Occipital lobe (tissue), 2 donors: Measurements from ENCODE around the gene MMD. TPM values are rescaled to one million over a fixed set of nuclear protein-coding genes. Genes with fewer than 3 reads are reported as not detected.
"Not testable (repeated sequence)": the region's sequence is repeated elsewhere in the genome, so short reads cannot be mapped to it uniquely, and the experiment has no call there.

Experiments
- DNase-seq: peaks from one replicate; lab custom pipeline; 2025; lab: John Stamatoyannopoulos, UW
- total RNA-seq: library from RNA; depleted of rRNA; stranded (reverse); fragments of >200 nt; gene quantifications from one replicate; pipeline ENCODE4 v1.2.3, GENCODE V29; 2014

The MMD gene
- total RNA-seq, 1 donor from 2014 or later: 204 TPM

- no peak for DNase-seq
Measured at GRCh38 chr17:55394357-55395021, 27.1 kb downstream of the MMD start.

DNA sequence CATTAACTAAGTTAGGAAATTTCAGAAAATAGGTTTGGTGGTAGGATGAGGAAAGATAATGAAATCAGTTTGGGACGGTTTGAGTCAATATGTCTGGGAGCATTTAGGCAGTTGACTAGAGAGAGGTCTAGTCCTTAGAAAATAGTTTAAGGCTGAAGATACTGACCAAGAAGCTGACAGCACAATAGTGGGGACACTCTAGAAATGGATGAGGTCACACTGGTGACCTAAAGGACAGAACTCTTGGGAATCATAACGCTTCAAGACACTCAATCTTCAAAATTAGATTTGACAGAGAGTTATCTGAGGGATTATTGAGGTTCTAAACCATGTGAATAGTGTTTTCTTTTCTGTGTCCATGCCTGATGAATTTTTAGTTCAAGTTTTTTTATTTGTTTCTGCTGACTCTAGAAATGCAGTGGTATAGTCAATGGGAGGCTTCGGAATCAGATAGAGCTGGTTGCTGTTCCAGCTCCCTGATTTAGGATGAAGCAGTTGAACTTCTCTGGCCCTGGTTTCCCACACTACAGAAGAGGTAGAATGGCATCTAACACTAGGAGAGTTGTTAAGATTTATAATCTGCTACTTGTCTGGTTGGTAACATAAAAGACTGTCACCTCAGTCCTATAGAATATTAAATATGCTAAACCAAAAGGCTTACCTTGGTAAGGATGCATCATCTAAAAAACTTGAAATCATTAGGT is 29.7 kb downstream of the MMD start:
- no peak for DNase-seq

- DNase-seq: peak; percentile 51
Measured at GRCh38 chr17:55391244-55391757, 30.3 kb downstream of the MMD start.

- no peak for DNase-seq
Measured at GRCh38 chr17:55390364-55390977, 31.2 kb downstream of the MMD start.

- DNase-seq: not testable (repeated sequence)
Measured at GRCh38 chr17:55389715-55390114, 31.9 kb downstream of the MMD start.

DNA sequence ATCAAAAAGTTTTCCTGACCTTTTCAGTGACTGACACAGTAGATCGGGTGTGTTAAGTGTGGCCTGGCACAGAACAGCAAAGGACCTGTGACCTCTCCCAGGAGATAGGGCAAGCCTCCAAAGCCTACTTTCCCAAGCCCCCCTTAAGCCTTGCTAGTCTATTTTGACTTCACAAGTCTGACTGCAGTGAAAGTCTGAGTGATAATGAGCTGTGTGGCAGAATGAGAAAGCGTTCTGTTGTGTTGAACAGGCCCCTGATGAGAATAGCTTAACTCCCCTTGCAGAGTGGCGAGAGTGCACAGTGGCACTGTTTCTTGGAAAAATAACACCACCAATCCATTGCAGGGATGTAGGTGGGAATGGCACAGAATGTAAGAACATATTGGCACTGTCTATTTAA is 32.8 kb downstream of the MMD start:
- no peak for DNase-seq

DNA sequence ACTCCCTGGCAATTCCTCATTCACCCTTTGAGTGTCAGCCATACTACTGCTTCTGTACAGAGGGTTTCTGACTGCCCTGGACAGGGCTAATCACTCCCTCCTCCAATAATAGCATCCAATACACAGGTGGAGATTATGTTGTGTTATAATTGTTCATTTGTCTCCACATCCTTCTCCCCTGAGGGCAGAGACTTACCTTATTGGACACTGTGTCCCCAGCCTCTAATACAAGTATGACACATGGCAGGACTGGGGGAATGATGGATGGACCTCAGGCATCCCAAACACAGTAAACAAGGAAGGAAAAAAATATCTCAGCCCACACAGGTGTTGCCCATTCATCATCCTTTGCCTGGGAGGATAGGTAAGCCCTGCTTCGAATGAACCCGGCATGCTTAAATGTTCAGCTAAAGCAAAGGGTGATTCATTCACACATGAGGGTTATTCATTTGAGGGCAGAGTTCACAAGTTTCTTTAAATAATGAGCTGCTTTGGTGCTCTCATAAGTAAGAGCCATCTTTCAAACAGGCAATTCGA is 34.8 kb downstream of the MMD start:
- DNase-seq: no peak

DNA sequence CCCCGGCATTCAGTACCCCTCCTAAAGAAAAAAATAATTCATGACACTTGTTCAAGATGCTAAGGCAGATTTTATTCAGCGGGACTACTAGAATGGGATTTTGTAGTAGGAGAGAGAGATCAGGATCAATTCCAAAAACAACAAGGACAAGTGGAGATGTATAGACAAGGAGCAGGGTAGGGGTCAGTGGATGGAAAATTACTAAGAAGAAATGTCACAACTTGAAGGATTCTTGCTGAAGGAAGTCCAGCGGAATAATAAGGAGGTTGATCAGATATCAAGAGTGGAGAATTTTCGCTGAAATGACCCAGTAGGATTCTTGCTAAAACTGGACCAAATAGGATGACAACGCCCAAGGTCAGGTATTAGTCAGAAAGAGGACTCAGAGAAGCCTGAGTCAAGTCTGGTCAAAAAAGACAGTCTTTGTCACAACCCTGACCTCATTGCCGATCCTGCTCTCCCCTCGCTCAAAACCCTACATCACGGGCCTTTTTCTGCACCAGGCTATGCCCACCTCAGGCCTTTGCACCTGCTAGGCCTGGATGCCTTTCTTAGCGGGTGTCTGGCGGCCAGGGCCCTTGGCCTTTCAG is 36.9 kb downstream of the MMD start:
- DNase-seq: no peak

DNA sequence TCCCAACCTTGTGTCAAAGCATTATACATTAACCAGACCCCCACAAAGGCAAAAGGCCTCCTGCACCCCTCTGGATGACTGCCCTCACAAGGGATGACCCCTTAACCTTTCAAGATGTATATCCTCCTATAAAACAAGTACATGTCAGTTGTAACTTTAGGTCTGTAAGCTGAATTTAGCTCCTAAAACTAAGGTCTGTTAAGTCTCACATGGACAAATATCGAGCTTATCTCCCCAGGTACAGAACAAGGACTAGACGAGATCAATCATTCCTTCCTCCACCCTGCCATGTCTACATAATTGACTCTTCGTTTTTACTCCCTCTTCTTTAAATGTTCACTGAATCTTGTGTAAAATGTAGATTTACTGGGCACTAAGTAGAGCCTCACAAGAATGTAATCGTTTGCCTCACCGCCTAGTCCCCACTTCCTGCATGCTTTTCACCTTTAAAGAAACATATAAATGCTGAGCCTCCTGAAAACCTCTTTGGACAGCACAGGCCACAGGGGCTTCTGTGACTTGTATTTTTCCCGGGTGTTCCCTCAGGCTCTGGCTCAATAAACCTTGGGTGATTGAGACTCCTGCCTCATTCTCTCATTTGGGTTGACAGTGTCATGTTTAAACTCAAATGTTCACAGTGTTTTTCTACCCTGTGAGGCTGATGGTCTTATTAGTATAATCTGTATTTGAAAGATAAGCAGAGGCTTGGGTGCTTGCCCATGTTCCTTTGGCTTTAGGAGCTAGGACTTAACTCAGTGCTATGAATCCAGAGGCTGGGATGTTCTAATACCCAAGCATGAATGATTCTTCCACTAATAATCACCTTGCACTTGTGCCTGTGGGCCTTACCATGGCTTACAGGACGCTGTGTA is 37.6 kb downstream of the MMD start:
- no peak for DNase-seq

DNA sequence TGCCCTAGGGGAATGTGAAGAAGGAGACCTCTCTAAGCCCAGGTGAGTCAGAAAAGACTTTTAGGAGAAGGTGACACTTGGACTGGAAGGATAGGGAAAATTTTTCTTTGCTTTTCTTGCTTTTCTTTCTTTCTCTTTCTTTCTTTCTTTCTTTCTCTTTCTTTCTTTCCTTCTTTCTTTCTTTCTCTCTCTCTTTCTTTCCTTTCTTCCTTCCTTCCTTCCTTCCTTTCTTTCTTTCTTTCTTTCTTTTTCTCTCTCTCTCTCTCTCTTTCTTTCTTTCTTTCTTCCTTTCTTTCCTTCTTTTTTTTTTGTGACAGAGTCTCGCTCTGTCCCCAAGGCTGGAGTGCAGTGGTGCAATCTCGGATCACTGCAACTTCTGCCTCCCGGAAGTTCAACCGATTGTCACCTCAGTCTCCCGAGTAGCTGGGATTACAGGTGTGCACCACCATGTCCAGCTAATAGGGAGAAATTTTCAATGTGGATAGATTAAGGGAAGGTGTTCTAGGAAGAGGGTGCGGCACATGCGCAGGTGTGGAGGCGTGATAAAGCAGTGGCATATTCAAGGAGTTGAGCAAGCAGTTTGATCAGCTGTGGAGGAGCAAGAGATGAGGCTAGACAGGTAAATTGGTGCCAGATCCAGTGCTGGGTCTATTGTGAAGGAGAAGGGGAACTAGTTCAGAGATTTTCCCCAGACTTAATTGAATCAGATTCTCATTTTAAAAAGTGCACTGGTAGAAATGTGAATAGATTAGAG is 40.4 kb downstream of the MMD start:
- DNase-seq: no peak

GRCh38 chr17:55377671-55378275 is 43.9 kb downstream of the MMD start:
- DNase-seq: no peak

DNA sequence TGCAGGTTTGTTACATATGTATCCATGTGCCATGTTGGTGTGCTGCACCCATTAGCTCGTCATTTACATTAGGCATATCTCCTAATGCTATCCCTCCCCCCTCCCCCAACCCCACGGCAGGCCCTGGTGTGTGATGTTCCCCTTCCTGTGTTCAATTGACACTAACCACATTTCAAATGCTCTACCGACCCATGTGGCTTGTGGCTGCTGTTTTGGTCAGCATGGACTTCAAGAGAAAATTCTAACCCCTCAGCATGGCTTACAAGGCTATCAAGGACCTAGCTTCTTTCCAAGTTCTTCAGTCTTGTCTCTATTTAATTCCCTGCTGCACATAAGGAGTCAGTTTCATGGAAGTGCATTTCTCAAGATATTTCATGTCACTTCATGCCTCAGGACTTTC is 52.9 kb downstream of the MMD start:
- no peak for DNase-seq

- DNase-seq: no peak
Measured at GRCh38 chr17:55366020-55366481, 55.6 kb downstream of the MMD start.

DNA sequence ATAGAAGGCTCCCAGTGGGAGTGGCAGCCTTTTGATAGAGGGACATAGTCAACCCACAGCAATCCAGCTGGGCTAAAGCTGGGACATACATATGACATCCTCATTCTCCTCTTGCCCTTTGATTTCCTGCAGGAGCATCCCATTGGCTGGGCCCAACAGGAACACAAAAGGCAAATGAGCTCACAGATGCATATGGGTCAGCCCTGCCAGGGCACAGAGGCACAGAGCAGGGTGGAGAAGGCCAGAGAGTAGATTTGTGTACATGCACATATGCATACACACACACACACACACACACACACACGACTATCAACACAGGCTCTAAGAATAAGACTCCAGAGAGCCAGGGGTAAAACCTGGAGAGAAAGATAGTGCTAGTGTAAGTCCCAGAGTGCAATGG is 58.6 kb downstream of the MMD start:
- DNase-seq: no peak

- no peak for DNase-seq
Measured at GRCh38 chr17:55360971-55361370, 60.7 kb downstream of the MMD start.

DNA sequence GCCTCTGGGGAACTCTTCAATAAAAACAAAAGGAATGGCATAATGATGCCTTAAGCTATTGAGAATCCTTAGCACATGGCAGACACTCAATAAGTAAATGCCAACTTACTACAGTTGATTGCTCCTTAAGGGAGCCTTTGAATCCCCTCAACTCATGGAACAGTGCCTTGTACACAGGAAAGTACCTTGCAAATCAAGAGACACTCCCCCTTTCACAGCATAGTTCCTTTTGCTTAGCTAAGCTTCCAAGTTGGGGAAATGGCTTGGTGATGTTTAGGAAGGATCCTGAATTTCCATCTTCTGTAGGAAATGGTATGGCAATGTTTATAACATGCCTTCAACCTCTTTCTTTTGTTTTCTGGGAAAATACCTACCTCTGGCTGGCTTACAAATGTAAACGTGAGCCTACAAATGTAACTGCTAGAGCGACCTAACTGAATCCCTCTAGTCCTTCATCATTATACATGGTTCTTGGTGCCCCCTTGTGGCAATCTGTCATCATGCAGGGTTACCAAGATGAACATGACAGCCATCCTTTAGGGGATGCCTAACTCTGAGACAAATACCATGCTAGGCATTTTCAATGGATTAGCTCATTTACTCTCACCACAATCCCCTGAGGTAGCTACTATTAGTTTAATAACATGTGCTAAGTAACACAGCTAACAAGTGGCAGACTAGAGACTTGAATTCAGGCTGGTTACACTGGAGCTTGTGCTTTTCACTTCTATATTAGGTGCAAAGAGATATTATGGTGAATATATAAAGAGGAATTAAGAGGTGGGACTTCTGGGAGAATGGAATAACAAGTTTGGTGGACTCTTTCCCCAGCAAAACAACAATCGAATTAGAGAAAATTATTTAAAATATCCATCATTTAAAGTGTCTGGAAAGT is 65.0 kb downstream of the MMD start:
- peak; percentile 12 for DNase-seq

DNA sequence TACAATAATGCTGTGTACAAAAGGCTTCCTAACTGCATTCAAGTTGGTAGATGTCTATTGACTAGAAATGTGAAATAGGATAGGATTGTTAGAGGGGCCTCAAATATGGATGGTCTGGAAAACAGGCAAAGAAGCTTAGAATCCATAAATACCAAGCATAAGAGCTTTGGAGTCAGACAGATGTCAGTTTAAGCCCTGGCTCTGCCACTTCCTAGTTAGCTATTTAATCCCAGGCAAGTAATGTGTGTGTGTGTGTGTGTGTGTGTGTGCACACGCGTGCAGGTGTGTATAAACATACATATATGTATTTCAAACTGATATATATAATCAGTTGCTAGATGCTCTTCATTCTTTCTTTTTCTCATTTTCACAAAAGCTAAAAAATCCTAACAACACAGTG is 66.7 kb downstream of the MMD start:
- no peak for DNase-seq

DNA sequence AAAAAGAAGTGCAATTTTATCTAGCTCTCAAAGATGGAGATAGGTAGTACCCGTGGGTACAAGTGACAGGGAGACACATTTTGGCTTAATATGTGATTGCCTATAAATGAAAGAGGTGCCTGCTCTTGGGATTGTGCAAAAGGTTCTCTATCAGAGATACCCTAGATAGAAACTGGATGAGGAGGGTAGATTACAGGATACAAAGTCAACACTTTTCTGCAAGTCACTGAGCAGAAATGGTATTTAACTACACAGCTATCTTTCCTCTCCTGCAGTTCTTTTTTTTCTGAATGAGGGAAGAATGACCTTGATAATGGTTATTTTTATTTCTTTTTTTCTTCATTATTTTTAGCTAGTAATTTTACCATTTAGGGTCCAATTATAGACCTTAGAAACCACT is 67.6 kb downstream of the MMD start:
- no peak for DNase-seq

DNA sequence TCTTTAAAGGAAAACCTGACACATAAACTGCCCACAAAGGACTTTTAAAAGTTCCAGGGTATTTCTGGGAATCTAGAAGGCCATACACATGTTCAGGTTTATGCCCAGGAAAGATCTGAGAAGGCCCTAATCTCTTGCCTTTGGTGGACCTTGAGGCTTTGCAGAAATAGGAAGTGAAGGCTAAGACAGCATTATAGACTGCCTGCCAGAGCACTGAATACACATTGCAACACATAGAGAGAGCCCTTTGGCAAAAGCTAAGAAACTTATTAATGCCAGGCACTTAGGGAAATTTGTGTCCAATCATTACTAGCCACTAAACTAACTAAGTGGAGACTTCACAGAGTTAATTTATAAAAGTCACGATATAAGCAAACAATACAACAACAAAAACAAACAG is 70.4 kb downstream of the MMD start:
- DNase-seq: no peak
